ENCODE measurements around the gene CORO1C. TPM values are rescaled to one million over a fixed set of nuclear protein-coding genes. Genes with fewer than 3 reads are reported as not detected.

Gene CORO1C
- total and polyA plus RNA-seq, 4 donors = 23.2 to 58.6 (median 41.9) TPM

GRCh38 chr12:108677381-108677780 is 53.9 kb downstream of the CORO1C start:
- no peaks in the 10 kb centered on the region for H3K9me3 ChIP-seq (ENCODE audit: control insufficient read depth in 4 of 4, low read length in 3 of 4)
- DNase-seq (ENCODE audit: low spot score) = no peak
- H3K4me1 ChIP-seq (ENCODE audit: control insufficient read depth in 4 of 4, insufficient read depth in 4 of 4, low read length in 3 of 4) = no peaks in the 10 kb centered on the region
- H3K4me3 ChIP-seq (ENCODE audit: low read depth in 1 of 3, low read length in 3 of 3) = no peak overlapping the region
- no peaks in the 10 kb centered on the region for H3K27me3 ChIP-seq (ENCODE audit: control insufficient read depth in 4 of 4, insufficient read depth in 4 of 4, low read length in 3 of 4)
- no peak for TF ChIP-seq GABPA (IDR thresholded peaks at IDR 0.05 in 1 of 2, conservative IDR thresholded peaks at IDR 0.05 in 1 of 2)
- no peak for TF ChIP-seq MAX (IDR thresholded peaks at IDR 0.05)
- TF ChIP-seq HNF4G (IDR thresholded peaks at IDR 0.05) = no peak
- no peak for TF ChIP-seq TAF1 (conservative IDR thresholded peaks at IDR 0.05)
- TF ChIP-seq REST (IDR thresholded peaks at IDR 0.05) = no peak
- no peak for TF ChIP-seq RAD21 (IDR thresholded peaks at IDR 0.05)
- TF ChIP-seq JUND (IDR thresholded peaks at IDR 0.05) = no peak
- TF ChIP-seq ATF3 (IDR thresholded peaks at IDR 0.05) = no peak
- no peak for TF ChIP-seq SP1 (IDR thresholded peaks at IDR 0.05)
- no peak for TF ChIP-seq NR2F2 (IDR thresholded peaks at IDR 0.05)
- no peak for TF ChIP-seq RXRA (IDR thresholded peaks at IDR 0.05)
- no peak for TF ChIP-seq ZBTB33 (IDR thresholded peaks at IDR 0.05)
- TF ChIP-seq CTCF (IDR thresholded peaks at IDR 0.05; ENCODE audit: low read depth, low read length, missing input control) = no peak
- no peak for TF ChIP-seq FOXA1 (IDR thresholded peaks at IDR 0.05)
- no peak for TF ChIP-seq FOXA2 (IDR thresholded peaks at IDR 0.05)
- peaks cover 2 to 7% (median 6%) of the 10 kb centered on the region in 4 donors for H3K36me3 ChIP-seq (ENCODE audit: control insufficient read depth in 4 of 4, insufficient read depth in 3 of 4, low read depth in 1 of 4, low read length in 3 of 4)
- no peak overlapping the region for H3K27ac ChIP-seq (ENCODE audit: low read depth in 1 of 2, low read length in 2 of 2)
- H3K9ac ChIP-seq (ENCODE audit: low read depth in 1 of 2, low read length in 2 of 2) = no peak overlapping the region
- WGBS = 89% methylated on average over 3 of the region's 3 CpGs

- Histone ChIP-seq H3K27me3 (ENCODE audit: control insufficient read depth in 4 of 4, insufficient read depth in 4 of 4, low read length in 3 of 4) (no peaks in the 10 kb centered on the region), H3K27ac (ENCODE audit: low read depth in 1 of 2, low read length in 2 of 2) (no peak overlapping the region), H3K9me3 (ENCODE audit: control insufficient read depth in 4 of 4, low read length in 3 of 4) (no peaks in the 10 kb centered on the region), H3K4me3 (ENCODE audit: low read depth in 1 of 3, low read length in 3 of 3) (no peak overlapping the region), H3K36me3 (ENCODE audit: control insufficient read depth in 4 of 4, insufficient read depth in 3 of 4, low read depth in 1 of 4, low read length in 3 of 4) (peaks cover 2 to 7% (median 6%) of the 10 kb centered on the region in 4 donors), H3K9ac (ENCODE audit: low read depth in 1 of 2, low read length in 2 of 2) (no peak overlapping the region), H3K4me1 (ENCODE audit: control insufficient read depth in 4 of 4, insufficient read depth in 4 of 4, low read length in 3 of 4) (no peaks in the 10 kb centered on the region)
- no peak for DNase-seq (ENCODE audit: low spot score)
- TF ChIP-seq MAX (IDR thresholded peaks at IDR 0.05) = no peak
- TF ChIP-seq RXRA (IDR thresholded peaks at IDR 0.05) = no peak
- TF ChIP-seq CTCF (IDR thresholded peaks at IDR 0.05; ENCODE audit: low read depth, low read length, missing input control) = no peak
- TF ChIP-seq HNF4A (conservative IDR thresholded peaks at IDR 0.05) = no peak
- WGBS = 95% methylated on average over 5 of the region's 5 CpGs
These were observed 54.6 kb downstream of the CORO1C start for GRCh38 chr12:108676707-108677106.

All from liver (tissue), 9 donors.